ENCODE results near the gene OLA1.
"Not testable (repeated sequence)": the region's sequence is repeated elsewhere in the genome, so short reads cannot be mapped to it uniquely, and the experiment has no call there.

OLA1 gene

GRCh38 chr2:174248187-174248997, at the start of gene OLA1:
TSS of gene OLA1 (minus strand) at chr2:174248532. CDS start at chr2:174246815, 1,717 bp downstream.
- DNase-seq = peak; percentile 92

DNA sequence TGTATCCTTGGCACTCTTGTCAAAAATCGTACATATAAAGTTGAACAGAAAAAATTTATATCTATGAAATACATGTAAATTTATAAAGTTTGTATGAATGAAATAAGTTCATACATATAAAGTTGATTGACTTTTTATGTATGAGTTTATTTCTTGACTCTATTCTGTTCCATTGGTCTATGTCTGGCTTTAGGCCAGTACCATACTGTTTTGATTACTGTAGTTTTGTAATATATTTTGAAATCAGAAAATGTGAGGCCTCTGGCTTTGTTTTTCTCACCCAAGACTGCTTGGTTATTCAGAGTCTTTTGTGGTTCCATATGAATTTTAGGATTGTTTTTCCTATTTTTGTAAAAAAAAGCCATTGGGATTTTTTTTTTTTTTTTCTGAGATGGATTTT, 44.6 kb upstream of the OLA1 start:
- no peak for DNase-seq

DNA sequence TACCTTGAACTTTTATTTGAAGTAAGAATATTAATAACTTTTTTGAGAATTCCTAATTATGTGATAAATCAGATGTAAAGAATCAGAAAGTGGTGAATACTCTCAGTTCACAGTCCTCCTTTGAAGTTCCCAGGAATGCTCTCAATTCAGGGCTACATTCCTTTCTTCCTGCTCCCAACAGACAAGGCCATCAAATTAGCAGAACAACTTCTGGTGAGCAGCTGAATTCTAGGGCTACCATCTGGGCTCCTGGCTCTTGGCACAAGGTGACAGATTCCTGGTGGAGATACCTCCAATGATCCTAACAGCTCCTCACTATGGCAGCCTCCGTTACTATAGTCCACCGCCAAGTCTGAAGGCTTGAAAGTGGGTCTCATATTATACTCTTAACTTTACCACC, 37.8 kb upstream of the OLA1 start:
- no peak for DNase-seq

GRCh38 chr2:174282441-174282840, 34.1 kb upstream of the OLA1 start:
- no peak for DNase-seq

DNA sequence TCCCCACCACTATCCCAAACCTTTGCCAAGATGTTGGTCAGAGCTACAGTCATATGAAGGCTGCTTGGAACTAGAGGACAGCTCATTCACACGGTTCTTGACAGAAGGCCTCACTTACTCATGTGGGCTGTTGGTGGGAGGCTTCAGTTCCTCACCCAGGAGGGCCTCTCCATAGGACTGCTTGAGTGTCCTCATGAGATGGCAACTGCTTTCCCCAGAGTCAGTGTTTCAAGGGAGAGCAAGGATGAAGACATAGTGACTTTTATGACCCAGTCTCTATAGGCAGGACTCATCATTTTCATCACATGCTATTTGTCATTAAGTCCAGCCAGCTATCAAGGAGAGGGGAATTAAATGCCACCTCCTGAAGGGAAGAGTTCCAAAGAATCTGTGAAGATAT, 33.4 kb upstream of the OLA1 start:
- DNase-seq = no peak

- no peak for DNase-seq
These were observed 32.3 kb upstream of the OLA1 start for GRCh38 chr2:174280596-174280995.

- DNase-seq = not testable (repeated sequence)
These were observed 21.9 kb upstream of the OLA1 start for GRCh38 chr2:174270263-174270662.

- no peak for DNase-seq
These were observed 18.0 kb upstream of the OLA1 start for GRCh38 chr2:174266288-174266687.

DNA sequence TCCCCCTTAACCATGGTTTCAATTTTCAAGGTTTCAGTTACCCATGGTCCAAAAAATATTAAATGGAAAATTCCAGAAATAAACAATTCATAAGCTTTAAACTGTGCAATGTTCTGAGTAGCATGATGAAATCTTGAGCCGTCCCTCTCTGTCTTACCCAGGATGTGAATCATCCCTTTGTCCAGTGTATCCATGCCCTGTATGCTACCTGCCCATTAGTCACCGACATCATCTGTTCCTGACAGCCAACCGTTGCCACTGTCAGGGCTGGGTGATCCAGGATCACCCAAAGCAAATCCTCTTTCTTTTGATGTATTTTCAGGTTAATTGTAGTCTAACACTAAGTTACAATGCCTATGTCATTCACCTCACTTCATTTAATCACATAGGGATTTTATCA, 15.7 kb upstream of the OLA1 start:
- no peak for DNase-seq

- DNase-seq = no peak
These were observed 11.6 kb upstream of the OLA1 start for GRCh38 chr2:174259981-174260380.

DNA sequence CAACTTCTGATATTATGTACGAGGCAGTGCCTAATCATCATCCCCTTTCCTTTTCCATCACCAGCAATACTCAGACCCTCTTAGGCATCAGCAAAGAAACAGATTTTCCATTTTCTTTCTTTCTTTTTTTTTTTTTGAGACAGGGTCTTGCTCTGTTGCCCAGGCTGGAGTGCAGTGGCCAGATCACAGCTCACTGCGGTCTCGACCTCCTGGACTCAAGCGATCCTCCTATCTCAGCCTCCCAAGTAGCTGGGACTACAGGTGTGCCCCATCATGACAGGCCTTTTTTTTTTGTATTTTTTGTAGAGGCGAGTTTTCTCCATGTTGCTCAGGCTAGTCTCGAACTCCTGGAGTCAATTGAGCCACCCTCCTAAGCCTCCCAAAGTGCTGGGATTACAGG, 5.9 kb upstream of the OLA1 start:
- no peak for DNase-seq

GRCh38 chr2:174248998-174249592, 763 bp upstream of the OLA1 start:
- DNase-seq = no peak

- no peak for DNase-seq
These were observed 702 bp downstream of the OLA1 start for GRCh38 chr2:174247474-174248186.

DNA sequence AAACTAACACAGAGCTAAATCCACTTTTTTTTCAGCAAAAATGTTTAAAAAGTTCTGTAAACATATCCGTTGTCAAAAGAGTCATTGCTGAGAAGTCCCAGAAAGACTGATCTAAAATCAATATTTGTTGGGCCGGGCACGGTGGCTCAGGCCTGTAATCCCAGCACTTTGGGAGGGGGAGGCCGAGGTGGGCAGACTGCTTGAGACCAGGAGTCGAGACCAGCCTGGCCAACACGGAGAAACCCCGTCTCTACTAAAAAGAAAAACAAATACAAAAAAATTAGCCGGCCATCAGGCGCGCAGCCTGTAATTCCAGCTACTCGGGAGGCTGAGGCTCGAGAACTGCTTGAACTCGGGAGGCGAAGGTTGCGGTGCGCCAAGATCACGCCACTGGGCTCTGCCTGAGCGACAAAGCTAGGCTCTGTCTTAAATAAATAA, 1.4 kb downstream of the OLA1 start:
- DNase-seq = no peak

DNA sequence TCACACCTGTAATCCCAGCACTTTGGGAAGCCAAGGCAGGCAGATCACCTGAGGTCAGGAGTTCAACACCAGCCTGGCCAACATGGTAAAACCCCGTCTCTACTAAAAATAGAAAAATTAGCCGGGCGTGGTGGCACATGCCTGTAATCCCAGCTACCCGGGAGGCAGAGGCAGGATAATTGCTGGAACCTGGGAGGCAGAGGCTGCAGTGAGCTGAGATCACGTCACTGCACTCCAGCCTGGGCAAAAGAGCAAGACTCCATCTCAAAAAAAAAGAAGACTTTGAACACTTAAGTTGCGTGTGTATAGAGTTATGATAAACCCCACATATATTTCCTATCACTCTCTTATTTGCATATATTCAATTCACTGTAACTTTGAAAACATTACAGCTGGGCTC, 2.7 kb downstream of the OLA1 start:
- not testable (repeated sequence) for DNase-seq

- no peak for DNase-seq
These were observed 3.3 kb downstream of the OLA1 start for GRCh38 chr2:174245065-174245464.

- no peak for DNase-seq
These were observed 4.5 kb downstream of the OLA1 start for GRCh38 chr2:174243812-174244211.

- DNase-seq = no peak
These were observed 8.2 kb downstream of the OLA1 start for GRCh38 chr2:174240097-174240496.

- DNase-seq = no peak
These were observed 11.9 kb downstream of the OLA1 start for GRCh38 chr2:174236429-174236828.

GRCh38 chr2:174235680-174236079, 12.7 kb downstream of the OLA1 start:
- DNase-seq = no peak

- no peak for DNase-seq
These were observed 14.5 kb downstream of the OLA1 start for GRCh38 chr2:174233771-174234275.

DNA sequence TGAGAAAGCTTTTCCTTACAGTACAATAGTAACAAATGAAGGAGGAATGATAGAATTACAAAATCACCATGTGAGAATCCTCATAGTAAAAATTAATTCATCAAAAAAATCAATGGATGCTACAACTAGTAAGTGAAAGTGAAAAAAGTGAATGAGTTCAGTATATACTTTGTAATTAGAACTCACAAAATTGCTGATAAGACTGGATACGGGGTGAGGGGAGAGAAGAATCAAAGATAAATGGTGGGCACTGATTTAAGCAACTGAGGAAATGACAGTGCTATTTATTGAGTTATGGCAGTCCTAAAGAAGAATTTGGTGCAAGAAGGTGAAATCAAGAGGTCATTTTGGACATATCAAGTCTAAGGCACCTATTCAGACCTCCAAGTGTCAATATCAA, 20.6 kb downstream of the OLA1 start:
- no peak for DNase-seq

DNA sequence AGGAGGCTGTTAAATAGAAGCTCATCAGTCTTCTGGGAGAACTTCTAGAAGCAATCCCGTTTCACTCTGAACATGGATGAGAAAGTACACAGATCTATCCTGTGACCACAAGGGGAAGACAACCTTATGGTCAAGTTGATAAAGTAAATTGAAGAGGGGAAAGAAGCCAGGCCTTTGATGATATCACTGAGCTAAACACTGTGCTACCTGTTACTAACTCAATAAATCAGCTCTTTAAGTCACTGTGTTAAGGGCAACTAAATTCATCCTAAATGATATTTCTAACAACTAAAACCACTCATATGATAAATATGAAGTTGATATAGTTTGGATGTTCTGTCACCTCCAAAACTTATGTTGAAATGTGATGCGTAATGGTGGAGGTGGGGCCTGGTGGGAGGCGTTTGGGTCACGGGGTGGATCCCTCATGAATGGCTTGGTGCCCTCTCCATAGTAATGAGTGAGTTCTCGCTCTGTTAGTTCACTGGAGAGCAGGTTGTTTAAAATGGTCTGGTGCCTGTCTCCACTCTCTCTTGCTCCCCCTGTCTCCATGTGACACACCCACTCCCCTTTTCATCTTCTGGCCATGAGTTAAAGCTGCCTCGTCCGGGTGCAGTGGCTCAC, 23.6 kb downstream of the OLA1 start:
- no peak for DNase-seq

Data from CD4-positive, alpha-beta T cell treated with Interleukin-15 for 1 hour (primary cell).